ENCODE data around the gene EVA1A. TPM values are rescaled to one million over a fixed set of nuclear protein-coding genes. Genes with fewer than 3 reads are reported as not detected.
A peak's percentile ranks its signal among the peaks of the same experiment; 100 is the strongest.

The EVA1A gene
- total RNA-seq = 10 to 100 TPM; 10.3 to 13.8 TPM
- 5.2 TPM for polyA plus RNA-seq (ENCODE audit: insufficient read depth, low read depth, low replicate concordance)
- long read RNA-seq, donor 1, partial matches to known transcripts = 0 of 2 reads
- long read RNA-seq, donor 1, other reads (novel, unspliced or antisense) = 0 of 2 reads
- long read RNA-seq, donor 2, partial matches to known transcripts = 0 of 1 reads
- long read RNA-seq, donor 2, other reads (novel, unspliced or antisense) = 0 of 1 reads

GRCh38 chr2:75560768-75561565, at the start of gene EVA1A:
Gene EVA1A, minus strand, starts transcription at chr2:75560939. Its CDS starts 42,799 bp downstream, at chr2:75518140.
- TF ChIP-seq POLR2A (IDR thresholded peaks at IDR 0.05) = no peak
- no peak for TF ChIP-seq CTCF (IDR thresholded peaks at IDR 0.05)
- no peaks in the 10 kb centered on the region for H3K27me3 ChIP-seq

GRCh38 chr2:75609937-75610508, 49.3 kb upstream of the EVA1A start:
- Histone ChIP-seq H3K36me3 (ENCODE audit: low read depth, missing control alignments) (no peaks in the 10 kb centered on the region), H3K9me3 (no peaks in the 10 kb centered on the region), H3K27me3 (no peaks in the 10 kb centered on the region), H3K4me1 (peaks cover 11% of the 10 kb centered on the region), H3K4me3 (no peak overlapping the region), H3K27ac (no peak overlapping the region)
- intact Hi-C loops (cut with DNase I; ENCODE audit: low total_unique reads) = no loop called here
- no peak for DNase-seq
- TF ChIP-seq CTCF (IDR thresholded peaks at IDR 0.05) (no peak), POLR2A (IDR thresholded peaks at IDR 0.05) (no peak)
- 75 to 77% methylated on average over 7 of the region's 7 CpGs for WGBS, 2 donors

More at GRCh38 chr2:75560768-75561565, at the start of gene EVA1A:
- Histone ChIP-seq H3K9me3 (no peaks in the 10 kb centered on the region), H3K27ac (peak within 1 kb of the TSS in 1 of 2 donors; percentile 56), H3K4me1 (peaks cover 11% of the 10 kb centered on the region), H3K36me3 (ENCODE audit: low read depth, missing control alignments) (no peaks in the 10 kb centered on the region), H3K4me3 (peak within 1 kb of the TSS; percentile 47 to 73)
- intact Hi-C loops (cut with DNase I; ENCODE audit: low total_unique reads) = no loop called here
- WGBS, 2 donors = 1 to 4% methylated on average over 21 to 44 of the region's 46 CpGs
- peak; percentile 66 for DNase-seq

- TF ChIP-seq CTCF (IDR thresholded peaks at IDR 0.05) (no peak), POLR2A (IDR thresholded peaks at IDR 0.05) (no peak)
- intact Hi-C loops (cut with DNase I; ENCODE audit: low total_unique reads) = no loop called here
- H3K27ac ChIP-seq = no peak overlapping the region
- no peaks in the 10 kb centered on the region for H3K9me3 ChIP-seq
- no peaks in the 10 kb centered on the region for H3K27me3 ChIP-seq
- no peak for DNase-seq
- peaks cover 11% of the 10 kb centered on the region for H3K4me1 ChIP-seq
- WGBS, 2 donors = 44 to 46% methylated on average over 5 of the region's 5 CpGs
- no peak overlapping the region for H3K4me3 ChIP-seq
- no peaks in the 10 kb centered on the region for H3K36me3 ChIP-seq (ENCODE audit: low read depth, missing control alignments)
These were observed 48.6 kb upstream of the EVA1A start for GRCh38 chr2:75609334-75609689.

GRCh38 chr2:75608684-75609333, 48.1 kb upstream of the EVA1A start:
- Histone ChIP-seq H3K27me3 (no peaks in the 10 kb centered on the region), H3K4me3 (peak overlapping the region; percentile 14 to 39), H3K36me3 (ENCODE audit: low read depth, missing control alignments) (no peaks in the 10 kb centered on the region), H3K9me3 (no peaks in the 10 kb centered on the region), H3K27ac (peak overlapping the region; percentile 55 to 65), H3K4me1 (peaks cover 11% of the 10 kb centered on the region)
- no peak for TF ChIP-seq POLR2A (IDR thresholded peaks at IDR 0.05)
- TF ChIP-seq CTCF (IDR thresholded peaks at IDR 0.05) = peak; percentile 72 to 92 (median 80)
- 5 to 10% methylated on average over 19 to 22 of the region's 25 CpGs for WGBS, 2 donors
- intact Hi-C loops (cut with DNase I; ENCODE audit: low total_unique reads) = no loop called here
- DNase-seq = peak; percentile 86

Measured in testis (tissue), 5 donors.